ENCODE measurements around the gene VWA1.
"Not testable (repeated sequence)": the region's sequence is repeated elsewhere in the genome, so short reads cannot be mapped to it uniquely, and the experiment has no call there.

Gene VWA1

DNA sequence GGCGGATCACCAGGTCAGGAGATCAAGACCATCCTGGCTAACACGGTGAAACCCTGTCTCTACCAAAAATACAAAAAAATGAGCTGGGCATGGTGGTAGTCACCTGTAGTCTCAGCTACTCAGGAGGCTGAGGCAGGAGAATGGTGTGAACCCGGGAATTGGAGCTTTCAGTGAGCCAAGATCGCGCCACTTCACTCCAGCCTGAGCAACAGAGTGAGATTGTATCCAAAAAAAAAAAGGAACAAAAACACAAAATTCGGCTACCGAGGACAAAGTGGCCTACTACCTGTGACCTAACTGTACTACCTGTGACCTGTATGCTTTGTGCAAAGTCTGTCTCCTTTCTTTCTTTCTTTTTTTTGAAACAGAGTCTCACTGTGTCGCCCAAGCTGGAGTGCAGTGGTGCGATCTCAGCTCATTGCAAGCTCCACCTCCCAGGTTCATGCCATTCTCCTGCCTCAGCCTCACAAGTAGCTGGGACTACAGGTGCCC lies 32.5 kb upstream of the VWA1 start:
- not testable (repeated sequence) for DNase-seq (ENCODE audit: low read depth)

DNA sequence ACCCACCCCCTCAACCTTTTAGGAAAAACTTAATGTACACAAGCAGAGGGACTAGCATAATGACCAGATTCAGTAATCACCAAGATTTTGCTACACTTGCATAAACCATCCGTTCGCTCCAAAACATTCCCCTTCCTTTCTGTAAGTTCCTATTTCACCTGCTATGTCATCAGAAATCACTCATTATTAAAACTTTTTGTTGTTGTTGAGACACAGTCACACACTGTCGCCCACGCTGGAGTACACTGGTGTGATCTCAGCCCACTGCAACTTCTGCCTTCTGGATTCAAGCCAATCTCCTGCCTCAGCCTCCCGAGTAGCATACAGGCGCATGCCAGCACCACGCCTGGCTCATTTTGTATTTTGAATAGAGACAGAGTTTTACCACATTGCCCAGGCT lies 31.8 kb upstream of the VWA1 start:
- no peak for DNase-seq (ENCODE audit: low read depth)

GRCh38 chr1:1406101-1406820 lies 29.2 kb upstream of the VWA1 start:
- DNase-seq (ENCODE audit: low read depth), result no peak

DNA sequence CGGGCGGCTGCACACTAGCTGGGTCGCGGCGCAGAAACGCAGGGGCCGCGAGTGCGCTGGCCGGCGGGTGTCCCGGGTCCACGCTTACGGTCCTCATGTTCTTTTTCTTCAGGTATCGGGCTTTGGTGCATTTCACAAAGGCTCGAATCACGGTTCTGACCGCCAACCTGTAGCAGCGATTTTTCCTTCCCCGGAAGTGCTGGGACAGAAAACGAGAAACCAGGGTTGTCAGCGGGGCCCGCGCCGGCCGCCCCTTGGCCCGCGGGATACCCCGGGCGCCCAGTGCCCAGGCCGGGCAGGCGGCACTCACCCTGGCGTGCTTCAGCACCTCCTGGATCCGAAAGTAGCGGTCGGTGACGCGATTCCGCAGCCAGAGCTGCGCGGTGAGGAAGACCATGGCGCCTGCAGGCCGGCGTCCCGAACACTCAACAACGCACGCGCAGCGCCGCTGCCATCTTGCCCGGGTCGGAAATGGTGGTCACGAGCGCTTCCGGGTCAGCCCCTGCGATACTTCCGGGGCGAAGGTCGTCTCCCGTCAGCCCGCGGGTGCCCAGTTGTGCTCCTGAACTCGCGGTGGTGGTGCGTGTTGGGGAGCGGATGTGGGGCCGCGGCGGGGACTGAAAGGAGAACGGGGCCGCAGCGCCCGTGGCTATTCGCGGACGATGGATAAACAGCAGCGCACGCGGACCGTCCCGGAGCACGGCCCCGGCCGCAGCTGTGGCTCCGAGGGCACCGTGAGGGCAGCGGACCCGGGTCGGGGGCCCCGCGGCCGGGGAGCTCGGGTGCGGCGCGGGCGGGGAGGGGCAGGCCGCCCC lies 28.5 kb upstream of the VWA1 start, which contains the start of gene MRPL20:
Gene MRPL20 (minus strand): TSS at position 473 of the 815 bp plus-strand sequence. CDS start 76 bp downstream, at position 397.
- DNase-seq (ENCODE audit: low read depth), result peak; percentile 93

GRCh38 chr1:1407636-1408318 lies 27.7 kb upstream of the VWA1 start:
- no peak for DNase-seq (ENCODE audit: low read depth)

DNA sequence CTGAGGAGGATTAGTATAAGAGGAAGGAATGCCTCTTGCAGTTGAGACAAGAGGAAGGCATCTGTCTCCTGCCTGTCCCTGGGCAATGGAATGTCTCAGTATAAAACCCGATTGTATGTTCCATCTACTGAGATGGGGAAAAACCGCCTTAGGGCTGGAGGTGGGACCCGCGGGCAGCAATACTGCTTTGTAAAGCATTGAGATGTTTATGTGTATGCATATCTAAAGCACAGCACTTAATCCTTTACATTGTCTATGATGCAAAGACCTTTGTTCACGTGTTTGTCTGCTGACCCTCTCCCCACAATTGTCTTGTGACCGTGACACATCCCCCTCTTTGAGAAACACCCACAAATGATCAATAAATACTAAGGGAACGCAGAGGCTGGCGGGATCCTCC lies 25.3 kb upstream of the VWA1 start:
- not testable (repeated sequence) for DNase-seq (ENCODE audit: low read depth)

DNA sequence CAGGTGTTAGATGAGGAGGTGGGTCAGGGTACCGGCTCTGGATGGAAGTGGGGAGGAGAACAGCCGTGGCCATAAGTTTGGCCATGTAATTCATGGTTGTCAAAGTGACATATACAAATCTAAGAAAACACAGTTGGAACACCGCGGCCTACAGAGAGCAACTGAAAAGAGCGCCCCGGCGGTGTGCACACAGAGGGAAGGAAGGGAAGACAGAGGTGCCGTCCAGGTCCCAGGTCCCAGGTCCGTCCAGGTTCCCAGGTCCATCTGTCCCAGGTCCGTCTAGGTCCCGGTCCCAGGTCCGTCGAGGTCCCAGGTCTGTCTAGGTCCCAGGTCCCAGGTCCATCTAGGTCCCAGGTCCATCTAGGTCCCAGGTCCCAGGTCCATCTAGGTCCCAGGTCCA lies 23.9 kb upstream of the VWA1 start:
- no peak for DNase-seq (ENCODE audit: low read depth)

DNA sequence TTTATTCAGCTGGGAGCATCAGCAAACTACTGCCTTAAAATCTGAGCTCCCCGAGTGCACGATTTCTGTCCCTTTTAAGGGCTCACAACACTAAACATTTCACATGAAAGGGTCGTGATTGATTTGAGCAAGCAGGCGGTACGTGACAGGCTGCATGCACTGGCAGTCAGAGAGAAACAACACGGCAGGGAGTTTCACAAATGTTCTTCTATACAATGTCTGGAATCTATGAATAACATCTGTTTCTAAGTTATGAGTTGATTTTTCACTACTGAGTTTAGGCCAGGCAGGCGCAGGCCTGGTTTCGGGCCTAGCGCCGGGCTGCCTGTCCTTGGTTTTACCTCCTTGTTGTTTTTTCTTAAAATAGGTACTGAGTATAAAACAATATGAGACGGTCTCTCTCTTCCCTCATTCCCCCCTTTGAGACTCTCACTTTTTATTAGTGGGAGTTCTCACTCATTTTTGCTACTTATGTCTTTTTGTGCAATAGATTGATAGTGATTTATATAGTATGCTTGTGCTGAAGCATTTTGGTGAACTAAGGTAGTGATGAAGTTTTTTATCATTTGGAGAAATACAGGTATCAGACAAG lies 23.1 kb upstream of the VWA1 start:
- not testable (repeated sequence) for DNase-seq (ENCODE audit: low read depth)

GRCh38 chr1:1415751-1416150 lies 19.7 kb upstream of the VWA1 start:
- no peak for DNase-seq (ENCODE audit: low read depth)

GRCh38 chr1:1417396-1417795 lies 18.1 kb upstream of the VWA1 start:
- not testable (repeated sequence) for DNase-seq (ENCODE audit: low read depth)

GRCh38 chr1:1417825-1418463 lies 17.5 kb upstream of the VWA1 start:
- not testable (repeated sequence) for DNase-seq (ENCODE audit: low read depth)

GRCh38 chr1:1418464-1419362 lies 16.8 kb upstream of the VWA1 start:
- no peak for DNase-seq (ENCODE audit: low read depth)

- DNase-seq (ENCODE audit: low read depth), result no peak
These were observed 16.1 kb upstream of the VWA1 start for GRCh38 chr1:1419363-1419812.

DNA sequence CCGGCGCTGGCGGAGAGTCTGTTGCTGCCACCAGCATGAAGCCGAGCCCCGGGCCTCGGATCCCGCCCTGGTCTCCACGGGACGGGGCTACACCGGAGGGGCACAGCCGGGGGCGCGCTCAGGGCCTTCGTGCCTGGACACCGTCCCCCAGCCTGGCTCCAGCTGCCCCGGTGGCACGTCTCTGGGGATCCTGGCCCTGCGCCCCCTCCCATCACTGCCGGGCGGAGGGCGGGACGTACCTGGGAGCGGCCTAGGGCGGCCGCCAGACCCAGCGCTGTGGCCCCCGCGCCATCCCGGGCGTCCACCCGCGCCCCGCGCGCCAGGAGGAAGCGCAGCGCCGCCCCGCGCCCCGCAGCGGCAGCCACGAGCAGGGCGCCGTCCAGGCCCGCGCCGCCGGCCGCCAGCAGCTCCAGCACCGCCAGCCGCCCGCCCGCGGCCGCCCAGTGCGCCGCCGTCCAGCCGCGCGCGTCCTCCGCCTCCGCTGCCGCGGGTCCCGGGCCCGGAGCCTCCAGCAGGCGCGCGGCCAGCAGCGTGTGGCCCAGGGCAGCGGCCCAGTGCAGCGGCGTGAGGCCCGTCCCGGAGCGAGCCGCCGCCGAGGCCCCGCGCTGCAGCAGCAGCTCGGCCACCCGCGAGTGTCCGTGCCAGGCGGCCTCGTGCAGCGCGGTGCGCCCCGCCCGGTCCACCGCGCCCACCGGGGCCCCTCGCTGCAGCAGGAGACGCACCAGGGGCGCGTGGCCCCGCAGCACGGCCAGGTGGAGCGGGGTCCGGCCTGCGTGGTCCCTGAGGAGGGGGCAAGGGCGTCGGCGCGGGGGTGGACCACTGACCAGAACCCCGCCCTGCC lies 15.5 kb upstream of the VWA1 start:
- DNase-seq (ENCODE audit: low read depth), result no peak

GRCh38 chr1:1420654-1421141 lies 14.8 kb upstream of the VWA1 start:
- DNase-seq (ENCODE audit: low read depth), result no peak

DNA sequence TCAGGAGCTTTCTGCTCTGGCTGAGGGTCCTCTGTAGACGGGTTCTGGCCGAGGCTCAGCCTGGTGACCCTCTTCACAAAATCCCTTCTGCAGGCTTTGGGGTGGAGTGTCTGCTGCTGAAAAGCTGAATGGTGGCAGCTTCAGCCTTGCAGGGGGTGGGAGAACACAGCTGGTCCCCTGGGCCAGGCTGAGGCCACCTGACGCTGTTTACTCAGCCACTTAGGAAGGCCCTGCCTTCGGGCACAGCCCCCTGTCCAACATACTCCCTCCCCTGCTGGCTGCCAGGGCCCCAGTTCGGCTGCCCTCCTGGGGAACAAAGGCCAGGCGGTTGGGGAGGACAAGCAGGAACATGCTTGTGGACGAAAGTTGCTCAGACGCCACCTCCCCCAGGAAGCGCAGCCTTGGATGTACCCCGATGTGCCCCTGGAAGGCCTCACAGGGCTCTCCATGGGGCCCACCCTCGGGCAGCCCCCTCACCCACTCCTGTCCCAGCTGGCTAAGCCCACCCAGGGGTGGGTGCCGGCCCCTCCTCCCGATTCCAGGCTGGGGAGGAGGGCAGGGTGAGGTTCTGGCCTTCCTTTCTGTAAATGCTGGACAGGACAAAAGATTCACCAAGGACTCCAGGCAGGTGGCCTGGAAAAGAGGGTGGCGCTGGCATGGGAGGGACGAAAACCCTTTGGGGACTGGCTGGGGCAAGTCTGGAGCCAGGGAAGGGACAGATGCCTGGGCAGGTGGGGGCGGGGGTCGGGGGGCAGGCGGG lies 14.2 kb upstream of the VWA1 start, which contains the start of gene ANKRD65:
Gene ANKRD65 (minus strand): TSS at position 130 of the 760 bp plus-strand sequence. CDS start 271 bp downstream, outside the sequence.
- no peak for DNase-seq (ENCODE audit: low read depth)

- no peak for DNase-seq (ENCODE audit: low read depth)
These were observed 13.5 kb upstream of the VWA1 start for GRCh38 chr1:1421907-1422464.
